HepG2 (cell line): ENCODE data around the gene AK9. TPM values are rescaled to one million over a fixed set of nuclear protein-coding genes. Genes with fewer than 3 reads are reported as not detected.

Experiments used
- ATAC-seq: fragments of 200-7000 bp; cut with Tn5 transposase; 3 replicates; pipeline ENCODE4 v1.9.1; 2020; ENCODE audit warnings: mild to moderate bottlenecking, moderate library complexity
- BruUV-seq: library from RNA; stranded (reverse); fragments of 400-500 nt; replicated peaks from 2 replicates; lab custom pipeline; 2021; lab: Mats Ljungman, UMichigan
- CTCF ChIA-PET: fragments of 300-600 bp; formaldehyde crosslinking; extraction: SDS; loops from one replicate; lab custom pipeline; 2021; ENCODE audit warnings: low total read pairs, inconsistent platforms, low intra/inter-chr PET ratio; lab: Yijun Ruan, JAX
- POLR2A ChIA-PET: fragments of 350-600 bp; sonication (Branson Sonifier 250); formaldehyde crosslinking; loops from one replicate; lab custom pipeline; 2020; ENCODE audit warnings: antibody characterized with exemption, inconsistent platforms; lab: Yijun Ruan, JAX
- DNase-seq: peaks from one replicate; pipeline ENCODE4 v3.0.0-alpha.2; 2015; ENCODE audit warnings: low spot score
- FAIRE-seq: peaks from 3 replicates; lab custom pipeline; 2011; peaks lifted over from hg19 to GRCh38; lab: Jason Lieb, UNC
- H2AFZ ChIP-seq: one replicate; pipeline ENCODE4 v1.6.1; 2011; ENCODE audit warnings: low read length, inconsistent platforms
- H3K27ac ChIP-seq: fragments of 300-600 bp; 3 replicates; pipeline ENCODE4 v1.8.0; 2011; ENCODE audit warnings: mixed run types, mild to moderate bottlenecking, mixed read lengths, low read length, inconsistent platforms; ENCODE audit not compliant: insufficient read depth; ENCODE audit errors: extremely low read length
- H3K27me3 ChIP-seq, 2 experiments: fragments of 200-600 bp in 1 of 2; 2 replicates in 1 of 2; 3 replicates in 1 of 2; pipeline versions ENCODE4 v1.6.0 to v1.8.0; 2011; ENCODE audit warnings: low read length in 2 of 2, mild to moderate bottlenecking in 2 of 2, moderate library complexity in 2 of 2, inconsistent platforms in 1 of 2; ENCODE audit not compliant: insufficient read depth in 2 of 2, control insufficient read depth in 1 of 2
- H3K36me3 ChIP-seq, 2 experiments: fragments of 200-600 bp in 1 of 2; replicated peaks in 1 of 2; 2 replicates in 1 of 2; 3 replicates in 1 of 2; pipeline versions ENCODE4 v1.5.1 to v1.8.0; 2011; ENCODE audit warnings: low read length in 2 of 2, inconsistent platforms in 1 of 2; ENCODE audit not compliant: insufficient read depth in 2 of 2, control insufficient read depth in 1 of 2
- H3K4me1 ChIP-seq: 2 replicates; pipeline ENCODE4 v1.5.1; 2012; ENCODE audit warnings: low read length, inconsistent platforms; ENCODE audit not compliant: insufficient read depth
- H3K4me2 ChIP-seq: 2 replicates; pipeline ENCODE4 v1.6.0; 2011; ENCODE audit warnings: low read depth, low read length, inconsistent platforms
- H3K4me3 ChIP-seq, 3 experiments: fragments of 200-600 bp in 1 of 3; sonication (generic), shearing (Covaris generic) in 1 of 3; replicated peaks in 1 of 3; 2 replicates each; pipeline ENCODE4 v1.5.1; 2011 to 2016; ENCODE audit warnings: low read length in 3 of 3, inconsistent platforms in 2 of 3, low read depth in 2 of 3, mild to moderate bottlenecking in 2 of 3, control low read depth in 1 of 3, mixed read lengths in 1 of 3; ENCODE audit not compliant: insufficient read depth in 1 of 3
- H3K79me2 ChIP-seq: one replicate; pipeline ENCODE4 v1.6.1; 2011; ENCODE audit warnings: low read length, inconsistent platforms; ENCODE audit not compliant: insufficient read depth
- H3K9ac ChIP-seq: 2 replicates; pipeline ENCODE4 v1.6.0; 2011; ENCODE audit warnings: mild to moderate bottlenecking, low read depth, low read length, inconsistent platforms; ENCODE audit not compliant: insufficient read depth
- H3K9me3 ChIP-seq: 2 replicates; pipeline ENCODE4 v1.5.1; 2012; ENCODE audit warnings: mild to moderate bottlenecking, low read length
- H4K20me1 ChIP-seq: 2 replicates; pipeline ENCODE4 v1.6.0; 2011; ENCODE audit warnings: inconsistent platforms, mild to moderate bottlenecking, low read length, moderate library complexity; ENCODE audit not compliant: insufficient read depth
- CEBPB ChIP-seq: IDR thresholded peaks from 2 replicates; pipeline ENCODE4 v1.6.1; 2011; ENCODE audit warnings: low read depth, low read length, improper control_type of control experiment, borderline replicate concordance
- NFKB2 ChIP-seq: sonication (generic); formaldehyde crosslinking; IDR thresholded peaks from 2 replicates; pipeline ENCODE4 v1.4.0; 2020; ENCODE audit warnings: missing genetic modification reagents, borderline replicate concordance
- RFX1 ChIP-seq: fragments of 450-650 bp; IDR thresholded peaks from 2 replicates; pipeline ENCODE4 v1.6.1; 2017
- ZGPAT ChIP-seq: IDR thresholded peaks from 2 replicates; pipeline ENCODE4 v1.6.1; 2016; ENCODE audit warnings: mild to moderate bottlenecking
- ZNF235 ChIP-seq: sonication (generic); formaldehyde crosslinking; IDR thresholded peaks from 2 replicates; pipeline ENCODE4 v1.8.1; 2023; ENCODE audit warnings: mild to moderate bottlenecking, missing genetic modification reagents, borderline replicate concordance
- ZNF7 ChIP-seq: IDR thresholded peaks from 2 replicates; pipeline ENCODE4 v1.6.1; 2016; ENCODE audit warnings: missing biosample characterization, missing genetic modification reagents
- ZNF839 ChIP-seq: sonication (generic); formaldehyde crosslinking; IDR thresholded peaks from 2 replicates; pipeline ENCODE4 v1.4.0; 2020; ENCODE audit warnings: missing genetic modification reagents, mild to moderate bottlenecking, borderline replicate concordance
- WGBS: methylation state at CpG from one replicate; pipeline ENCODE4 v1.1.6; 2017; ENCODE audit warnings: low lambda C conversion rate; 5-methylcytosine and 5-hydroxymethylcytosine counted together
- in situ Hi-C: cut with HindIII; loops from 2 replicates; pipeline ENCODE4 v1.10.0; 2017; ENCODE audit warnings: low pct_unique_long_range_greater_than_20kb; ENCODE audit not compliant: extremely low pct_ligation_motif_present
- intact Hi-C: fragments of 100-400 bp; cut with micrococcal nuclease; formaldehyde crosslinking; loops from one replicate; pipeline ENCODE4 v1.10.0; 2022; ENCODE audit not compliant: unreplicated experiment
- polyA plus RNA-seq, 8 experiments: library from polyadenylated mRNA; depleted of rRNA in 3 of 8; stranded (reverse) in 7 of 8; unstranded in 1 of 8; fragments of >200 nt; fragmentation: Illumina TruSeq in 4 of 8; extraction: Trizol in 4 of 8; gene quantifications; 2 replicates each; pipeline versions ENCODE4 v1.2.1 to v1.2.3, GENCODE V29; 2011 to 2016; ENCODE audit warnings: low read depth in 4 of 8, missing spikeins in 1 of 8, mixed read lengths in 1 of 8; ENCODE audit not compliant: insufficient read depth in 1 of 8
- total RNA-seq, 5 experiments: library from RNA; depleted of rRNA; stranded (reverse); fragments of >200 nt; fragmentation: Illumina TruSeq; extraction: Trizol; gene quantifications; 2 replicates each; pipeline ENCODE4 v1.2.3, GENCODE V29; 2016; ENCODE audit warnings: low read depth in 1 of 5
- TF ChIP-seq, protein P1 (sequence below): conservative IDR thresholded peaks from 2 replicates; pipeline ENCODE4 v1.6.1; 2018; ENCODE audit warnings: missing genetic modification reagents
- TF ChIP-seq, protein P2 (sequence below): IDR thresholded peaks from 2 replicates; pipeline ENCODE4 v1.6.1; 2016; ENCODE audit warnings: low read depth, missing genetic modification reagents, missing compliant biosample characterization
- TF ChIP-seq, protein P3 (sequence below): sonication (generic); formaldehyde crosslinking; IDR thresholded peaks from 2 replicates; pipeline ENCODE4 v1.5.0; 2020; ENCODE audit warnings: mild to moderate bottlenecking, missing genetic modification reagents, borderline replicate concordance

AK9 gene
- total and polyA plus RNA-seq, 2 of the 13 experiments (the other 11 are each of a cell fraction or from before 2014, with no cell fraction given), result 3.2 to 4.8 TPM

- no peak for DNase-seq
- Histone ChIP-seq H3K9ac (no peak overlapping the region), H4K20me1 (no peaks in the 10 kb centered on the region), H3K4me3 (no peak overlapping the region), H3K36me3 (no peaks in the 10 kb centered on the region), H3K27ac (no peak overlapping the region), H3K79me2 (no peaks in the 10 kb centered on the region), H2AFZ (no peak overlapping the region), H3K4me1 (peaks cover 3% of the 10 kb centered on the region; the same call in 1 of the 2 replicates), H3K9me3 (no peaks in the 10 kb centered on the region), H3K27me3 (no peaks in the 10 kb centered on the region), H3K4me2 (no peak overlapping the region)
- FAIRE-seq, result no peak
- no TSS peak for BruUV-seq
- WGBS, result 92% methylated on average over 1 of the region's 1 CpG
- no peak for ATAC-seq
- POLR2A ChIA-PET, result no interaction called here
- in situ Hi-C loops (no loop called here), intact Hi-C loops (no loop called here)
- CTCF ChIA-PET, result no interaction called here
- TF ChIP-seq, protein P1, sequence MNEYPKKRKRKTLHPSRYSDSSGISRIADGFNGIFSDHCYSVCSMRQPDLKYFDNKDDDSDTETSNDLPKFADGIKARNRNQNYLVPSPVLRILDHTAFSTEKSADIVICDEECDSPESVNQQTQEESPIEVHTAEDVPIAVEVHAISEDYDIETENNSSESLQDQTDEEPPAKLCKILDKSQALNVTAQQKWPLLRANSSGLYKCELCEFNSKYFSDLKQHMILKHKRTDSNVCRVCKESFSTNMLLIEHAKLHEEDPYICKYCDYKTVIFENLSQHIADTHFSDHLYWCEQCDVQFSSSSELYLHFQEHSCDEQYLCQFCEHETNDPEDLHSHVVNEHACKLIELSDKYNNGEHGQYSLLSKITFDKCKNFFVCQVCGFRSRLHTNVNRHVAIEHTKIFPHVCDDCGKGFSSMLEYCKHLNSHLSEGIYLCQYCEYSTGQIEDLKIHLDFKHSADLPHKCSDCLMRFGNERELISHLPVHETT (CRISPR knock-in tag), result no peak
- TF ChIP-seq ZGPAT (CRISPR knock-in tag), result no peak
- 0 out of 2 replicates have a peak, but pooled peaks have one; percentile 30 for TF ChIP-seq ZNF7 (CRISPR knock-in tag)
- TF ChIP-seq, protein P2, sequence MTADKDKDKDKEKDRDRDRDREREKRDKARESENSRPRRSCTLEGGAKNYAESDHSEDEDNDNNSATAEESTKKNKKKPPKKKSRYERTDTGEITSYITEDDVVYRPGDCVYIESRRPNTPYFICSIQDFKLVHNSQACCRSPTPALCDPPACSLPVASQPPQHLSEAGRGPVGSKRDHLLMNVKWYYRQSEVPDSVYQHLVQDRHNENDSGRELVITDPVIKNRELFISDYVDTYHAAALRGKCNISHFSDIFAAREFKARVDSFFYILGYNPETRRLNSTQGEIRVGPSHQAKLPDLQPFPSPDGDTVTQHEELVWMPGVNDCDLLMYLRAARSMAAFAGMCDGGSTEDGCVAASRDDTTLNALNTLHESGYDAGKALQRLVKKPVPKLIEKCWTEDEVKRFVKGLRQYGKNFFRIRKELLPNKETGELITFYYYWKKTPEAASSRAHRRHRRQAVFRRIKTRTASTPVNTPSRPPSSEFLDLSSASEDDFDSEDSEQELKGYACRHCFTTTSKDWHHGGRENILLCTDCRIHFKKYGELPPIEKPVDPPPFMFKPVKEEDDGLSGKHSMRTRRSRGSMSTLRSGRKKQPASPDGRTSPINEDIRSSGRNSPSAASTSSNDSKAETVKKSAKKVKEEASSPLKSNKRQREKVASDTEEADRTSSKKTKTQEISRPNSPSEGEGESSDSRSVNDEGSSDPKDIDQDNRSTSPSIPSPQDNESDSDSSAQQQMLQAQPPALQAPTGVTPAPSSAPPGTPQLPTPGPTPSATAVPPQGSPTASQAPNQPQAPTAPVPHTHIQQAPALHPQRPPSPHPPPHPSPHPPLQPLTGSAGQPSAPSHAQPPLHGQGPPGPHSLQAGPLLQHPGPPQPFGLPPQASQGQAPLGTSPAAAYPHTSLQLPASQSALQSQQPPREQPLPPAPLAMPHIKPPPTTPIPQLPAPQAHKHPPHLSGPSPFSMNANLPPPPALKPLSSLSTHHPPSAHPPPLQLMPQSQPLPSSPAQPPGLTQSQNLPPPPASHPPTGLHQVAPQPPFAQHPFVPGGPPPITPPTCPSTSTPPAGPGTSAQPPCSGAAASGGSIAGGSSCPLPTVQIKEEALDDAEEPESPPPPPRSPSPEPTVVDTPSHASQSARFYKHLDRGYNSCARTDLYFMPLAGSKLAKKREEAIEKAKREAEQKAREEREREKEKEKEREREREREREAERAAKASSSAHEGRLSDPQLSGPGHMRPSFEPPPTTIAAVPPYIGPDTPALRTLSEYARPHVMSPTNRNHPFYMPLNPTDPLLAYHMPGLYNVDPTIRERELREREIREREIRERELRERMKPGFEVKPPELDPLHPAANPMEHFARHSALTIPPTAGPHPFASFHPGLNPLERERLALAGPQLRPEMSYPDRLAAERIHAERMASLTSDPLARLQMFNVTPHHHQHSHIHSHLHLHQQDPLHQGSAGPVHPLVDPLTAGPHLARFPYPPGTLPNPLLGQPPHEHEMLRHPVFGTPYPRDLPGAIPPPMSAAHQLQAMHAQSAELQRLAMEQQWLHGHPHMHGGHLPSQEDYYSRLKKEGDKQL (CRISPR knock-in tag), result no peak
- no peak for TF ChIP-seq ZNF839 (CRISPR knock-in tag)
- TF ChIP-seq, protein P3, sequence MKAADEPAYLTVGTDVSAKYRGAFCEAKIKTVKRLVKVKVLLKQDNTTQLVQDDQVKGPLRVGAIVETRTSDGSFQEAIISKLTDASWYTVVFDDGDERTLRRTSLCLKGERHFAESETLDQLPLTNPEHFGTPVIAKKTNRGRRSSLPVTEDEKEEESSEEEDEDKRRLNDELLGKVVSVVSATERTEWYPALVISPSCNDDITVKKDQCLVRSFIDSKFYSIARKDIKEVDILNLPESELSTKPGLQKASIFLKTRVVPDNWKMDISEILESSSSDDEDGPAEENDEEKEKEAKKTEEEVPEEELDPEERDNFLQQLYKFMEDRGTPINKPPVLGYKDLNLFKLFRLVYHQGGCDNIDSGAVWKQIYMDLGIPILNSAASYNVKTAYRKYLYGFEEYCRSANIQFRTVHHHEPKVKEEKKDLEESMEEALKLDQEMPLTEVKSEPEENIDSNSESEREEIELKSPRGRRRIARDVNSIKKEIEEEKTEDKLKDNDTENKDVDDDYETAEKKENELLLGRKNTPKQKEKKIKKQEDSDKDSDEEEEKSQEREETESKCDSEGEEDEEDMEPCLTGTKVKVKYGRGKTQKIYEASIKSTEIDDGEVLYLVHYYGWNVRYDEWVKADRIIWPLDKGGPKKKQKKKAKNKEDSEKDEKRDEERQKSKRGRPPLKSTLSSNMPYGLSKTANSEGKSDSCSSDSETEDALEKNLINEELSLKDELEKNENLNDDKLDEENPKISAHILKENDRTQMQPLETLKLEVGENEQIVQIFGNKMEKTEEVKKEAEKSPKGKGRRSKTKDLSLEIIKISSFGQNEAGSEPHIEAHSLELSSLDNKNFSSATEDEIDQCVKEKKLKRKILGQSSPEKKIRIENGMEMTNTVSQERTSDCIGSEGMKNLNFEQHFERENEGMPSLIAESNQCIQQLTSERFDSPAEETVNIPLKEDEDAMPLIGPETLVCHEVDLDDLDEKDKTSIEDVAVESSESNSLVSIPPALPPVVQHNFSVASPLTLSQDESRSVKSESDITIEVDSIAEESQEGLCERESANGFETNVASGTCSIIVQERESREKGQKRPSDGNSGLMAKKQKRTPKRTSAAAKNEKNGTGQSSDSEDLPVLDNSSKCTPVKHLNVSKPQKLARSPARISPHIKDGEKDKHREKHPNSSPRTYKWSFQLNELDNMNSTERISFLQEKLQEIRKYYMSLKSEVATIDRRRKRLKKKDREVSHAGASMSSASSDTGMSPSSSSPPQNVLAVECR (CRISPR knock-in tag), result no peak
- TF ChIP-seq RFX1, result no peak
- no peak for TF ChIP-seq NFKB2 (CRISPR knock-in tag)
- TF ChIP-seq ZNF235, result no peak
- TF ChIP-seq CEBPB, result peak; percentile 54; the same call in 1 of the 2 replicates
These were observed 59.6 kb downstream of the AK9 start for GRCh38 chr6:109631403-109631802.
